Measurements from ENCODE around the gene PPP1R1B. TPM values are rescaled to one million over a fixed set of nuclear protein-coding genes. Genes with fewer than 3 reads are reported as not detected.

PPP1R1B gene
- total and polyA plus RNA-seq, 2 donors, result 5.1 to 17.1 TPM

- no peak for DNase-seq (ENCODE audit: extremely low spot score)
- Histone ChIP-seq H3K4me1 (ENCODE audit: insufficient read depth) (peaks cover 9% of the 10 kb centered on the region), H3K4me3 (ENCODE audit: low read depth, low read length) (no peak overlapping the region), H3K27ac (ENCODE audit: low read depth) (no peak overlapping the region), H3K36me3 (ENCODE audit: insufficient read depth) (no peaks in the 10 kb centered on the region)
- 4% methylated on average over 31 of the region's 31 CpGs for WGBS
These were observed 21.8 kb upstream of the PPP1R1B start for GRCh38 chr17:39604911-39605491.

DNA sequence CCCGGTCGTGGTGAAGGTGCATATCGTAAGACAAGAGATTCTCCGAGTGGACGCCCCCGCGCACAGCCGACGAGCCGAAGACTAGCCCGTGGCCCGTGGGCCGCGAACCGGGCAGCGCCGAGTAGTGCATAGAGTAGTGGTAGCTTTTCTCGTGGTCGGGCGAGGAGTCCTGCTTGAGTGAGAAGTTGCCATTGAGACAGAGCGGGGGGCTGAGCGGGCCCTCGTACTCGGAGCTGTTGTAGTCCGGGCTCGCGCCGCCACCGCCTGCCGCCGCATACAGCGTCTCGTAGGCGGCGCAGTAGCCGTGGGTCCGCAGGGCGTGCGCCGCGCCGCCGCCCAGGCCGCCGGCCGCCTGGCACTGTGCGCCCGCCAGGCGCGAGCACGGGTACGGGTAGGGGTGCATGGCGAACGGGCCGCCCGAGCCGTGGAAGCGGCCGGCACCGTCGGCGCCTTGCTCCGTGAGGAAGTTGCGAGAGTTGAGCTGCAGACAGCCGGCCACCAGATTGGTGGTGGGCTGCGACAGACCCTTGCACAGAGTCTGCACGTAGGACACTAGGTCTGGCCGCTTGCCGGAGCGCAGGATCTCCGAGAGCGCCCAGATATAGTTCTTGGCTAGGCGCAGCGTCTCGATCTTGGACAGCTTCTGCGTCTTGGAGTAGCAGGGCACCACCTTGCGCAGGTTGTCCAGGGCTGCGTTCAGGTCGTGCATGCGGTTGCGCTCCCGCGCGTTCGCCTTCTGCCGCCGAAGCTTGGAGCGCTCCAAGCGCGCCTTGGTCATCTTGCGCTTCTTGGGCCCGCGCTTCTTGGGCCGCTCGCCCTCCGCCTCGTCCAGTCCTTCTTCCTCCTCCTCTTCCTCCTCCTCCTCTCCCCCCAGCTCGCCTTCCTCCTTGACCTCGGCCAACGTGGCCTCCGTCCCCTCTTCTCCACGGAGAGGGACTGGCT, 21.0 kb upstream of the PPP1R1B start:
- Histone ChIP-seq H3K27ac (ENCODE audit: low read depth) (no peak overlapping the region), H3K36me3 (ENCODE audit: insufficient read depth) (no peaks in the 10 kb centered on the region), H3K4me1 (ENCODE audit: insufficient read depth) (peaks cover 8% of the 10 kb centered on the region), H3K4me3 (ENCODE audit: low read depth, low read length) (no peak overlapping the region)
- DNase-seq (ENCODE audit: extremely low spot score), result no peak
- under 1% methylated on average over 102 of the region's 102 CpGs for WGBS

DNA sequence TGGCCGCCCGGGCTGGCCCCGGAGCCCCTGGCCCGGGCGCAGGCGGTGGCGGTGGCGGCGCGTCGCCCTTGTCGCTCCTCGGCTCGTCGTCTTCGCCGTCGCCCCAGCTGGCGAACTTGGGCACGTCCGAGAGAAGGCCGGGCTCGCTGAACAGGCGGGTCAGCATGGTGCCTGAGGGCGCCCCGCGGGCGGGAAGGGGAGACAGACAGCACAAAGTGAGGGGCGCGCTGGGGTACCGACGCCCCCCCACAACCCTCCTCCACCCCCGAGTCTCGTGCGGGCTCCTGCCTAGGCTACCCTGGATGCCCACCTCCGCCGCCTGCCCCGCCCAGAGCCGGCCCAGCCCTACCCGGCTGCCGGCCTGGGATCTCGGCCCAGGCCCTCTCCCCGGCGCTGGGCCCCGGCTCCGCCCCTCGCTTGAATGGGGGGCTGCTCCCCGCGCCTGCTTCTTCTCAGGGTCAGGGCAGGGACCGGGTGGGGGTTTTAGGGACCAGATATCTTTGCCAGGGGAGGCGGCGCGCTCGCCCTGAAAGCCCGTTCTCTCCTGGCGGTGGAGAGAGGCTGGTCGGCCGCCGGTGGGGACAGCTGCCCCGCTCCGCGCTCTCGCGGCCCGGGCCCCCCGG, 20.2 kb upstream of the PPP1R1B start:
- Histone ChIP-seq H3K27ac (ENCODE audit: low read depth) (no peak overlapping the region), H3K4me3 (ENCODE audit: low read depth, low read length) (peak overlapping the region; percentile 15), H3K4me1 (ENCODE audit: insufficient read depth) (peaks cover 8% of the 10 kb centered on the region), H3K36me3 (ENCODE audit: insufficient read depth) (no peaks in the 10 kb centered on the region)
- under 1% methylated on average over 66 of the region's 66 CpGs for WGBS
- no peak for DNase-seq (ENCODE audit: extremely low spot score)

GRCh38 chr17:39607057-39607850, 19.5 kb upstream of the PPP1R1B start:
- no peak for DNase-seq (ENCODE audit: extremely low spot score)
- Histone ChIP-seq H3K4me1 (ENCODE audit: insufficient read depth) (peaks cover 8% of the 10 kb centered on the region), H3K4me3 (ENCODE audit: low read depth, low read length) (peak overlapping the region; percentile 15), H3K27ac (ENCODE audit: low read depth) (no peak overlapping the region), H3K36me3 (ENCODE audit: insufficient read depth) (no peaks in the 10 kb centered on the region)
- WGBS, result 2% methylated on average over 40 of the region's 40 CpGs

GRCh38 chr17:39607851-39608130, 19.0 kb upstream of the PPP1R1B start, which contains the start of gene NEUROD2:
NEUROD2 (minus strand) TSS chr17:39607920; CDS start chr17:39606599, 1,321 bp downstream.
- no peak for DNase-seq (ENCODE audit: extremely low spot score)
- WGBS, result 4% methylated on average over 20 of the region's 20 CpGs
- H3K36me3 ChIP-seq (ENCODE audit: insufficient read depth), result no peaks in the 10 kb centered on the region
- peak within 1 kb of the TSS; percentile 15 for H3K4me3 ChIP-seq (ENCODE audit: low read depth, low read length)
- H3K27ac ChIP-seq (ENCODE audit: low read depth), result no peak within 1 kb of the TSS
- H3K4me1 ChIP-seq (ENCODE audit: insufficient read depth), result peaks cover 8% of the 10 kb centered on the region

DNA sequence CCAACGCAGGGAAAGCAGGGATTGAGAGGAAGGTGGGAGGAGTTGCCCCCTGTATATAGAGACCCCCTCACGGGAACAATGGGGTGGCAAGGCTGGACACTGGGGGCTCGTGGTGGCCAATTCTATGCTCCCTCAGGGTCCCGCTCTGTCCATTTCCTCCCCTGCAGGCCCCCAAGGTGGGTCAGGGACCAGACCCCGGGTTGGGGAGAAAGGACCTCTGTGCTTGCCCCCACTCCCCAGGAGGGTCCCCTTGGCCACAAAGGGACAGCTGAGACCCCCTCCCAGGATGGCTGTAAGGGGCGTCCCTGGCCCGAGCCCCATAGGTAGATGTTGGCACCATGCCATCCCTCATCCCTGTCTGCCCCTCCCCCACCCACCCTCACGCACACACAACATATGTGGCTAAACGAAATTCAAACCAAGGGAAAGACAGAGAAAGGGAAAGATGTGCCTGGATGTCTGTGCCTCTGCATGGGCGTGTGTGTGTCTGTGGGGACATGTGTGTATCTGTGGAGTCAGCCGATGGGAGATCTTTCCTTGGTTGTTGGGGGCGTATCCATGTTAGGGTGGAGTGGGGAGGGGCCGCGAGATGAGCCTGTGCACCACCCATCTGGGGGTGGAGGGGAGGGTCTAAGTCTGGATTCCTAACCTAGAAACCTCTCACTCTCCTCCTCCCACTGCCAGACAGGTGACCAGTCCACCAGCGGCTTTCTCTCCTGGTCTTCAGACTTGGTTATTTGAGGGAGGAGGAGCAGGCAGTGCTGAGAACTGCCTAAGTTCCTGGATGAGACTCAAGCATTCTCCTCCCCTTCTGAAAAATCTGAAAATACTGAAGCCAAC, 18.4 kb upstream of the PPP1R1B start:
- no peak overlapping the region for H3K27ac ChIP-seq (ENCODE audit: low read depth)
- WGBS, result 9% methylated on average over 15 of the region's 15 CpGs
- H3K36me3 ChIP-seq (ENCODE audit: insufficient read depth), result no peaks in the 10 kb centered on the region
- DNase-seq (ENCODE audit: extremely low spot score), result no peak
- H3K4me1 ChIP-seq (ENCODE audit: insufficient read depth), result peaks cover 8% of the 10 kb centered on the region
- no peak overlapping the region for H3K4me3 ChIP-seq (ENCODE audit: low read depth, low read length)

DNA sequence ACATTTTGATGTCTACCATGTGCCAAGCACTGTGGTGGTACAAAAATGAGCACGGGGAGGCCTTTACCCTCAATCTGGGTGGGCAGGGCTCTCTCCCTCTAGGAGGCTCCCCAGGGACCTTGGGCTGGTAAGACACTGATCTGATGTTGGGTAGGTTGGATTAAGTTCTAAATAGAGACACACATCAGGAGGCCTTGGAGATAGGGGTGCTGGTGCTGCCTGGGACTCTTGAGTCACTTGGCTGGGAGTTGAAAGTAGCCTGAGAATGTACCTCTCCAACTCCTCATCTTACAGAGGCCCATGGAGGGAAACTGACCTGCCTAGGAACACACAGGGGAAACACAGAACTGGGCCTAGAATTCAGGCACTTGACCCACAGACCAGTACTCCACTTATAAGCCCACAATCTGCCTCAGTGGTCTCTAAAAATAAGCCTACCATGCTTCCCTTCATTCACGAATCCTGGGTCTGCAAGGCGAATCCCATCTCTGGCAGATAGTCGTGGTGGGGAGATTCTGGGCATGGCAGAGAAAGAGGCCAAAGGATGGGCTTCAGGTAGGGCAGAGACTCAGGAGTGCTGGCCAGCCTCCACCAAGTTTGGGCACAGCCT, 17.2 kb upstream of the PPP1R1B start:
- H3K4me3 ChIP-seq (ENCODE audit: low read depth, low read length), result no peak overlapping the region
- WGBS, result 82% methylated on average over 4 of the region's 4 CpGs

GRCh38 chr17:39611401-39612112, 15.2 kb upstream of the PPP1R1B start:
- DNase-seq (ENCODE audit: extremely low spot score), result no peak
- Histone ChIP-seq H3K36me3 (ENCODE audit: insufficient read depth) (no peaks in the 10 kb centered on the region), H3K4me1 (ENCODE audit: insufficient read depth) (peaks cover 4% of the 10 kb centered on the region), H3K27ac (ENCODE audit: low read depth) (no peak overlapping the region), H3K4me3 (ENCODE audit: low read depth, low read length) (no peak overlapping the region)
- 80% methylated on average over 9 of the region's 9 CpGs for WGBS

More for the DNA sequence above, 17.2 kb upstream of the PPP1R1B start:
- Histone ChIP-seq H3K27ac (ENCODE audit: low read depth) (no peak overlapping the region), H3K4me1 (ENCODE audit: insufficient read depth) (peaks cover 7% of the 10 kb centered on the region), H3K36me3 (ENCODE audit: insufficient read depth) (no peaks in the 10 kb centered on the region)
- no peak for DNase-seq (ENCODE audit: extremely low spot score)

- Histone ChIP-seq H3K36me3 (ENCODE audit: insufficient read depth) (no peaks in the 10 kb centered on the region), H3K27ac (ENCODE audit: low read depth) (no peak overlapping the region), H3K4me1 (ENCODE audit: insufficient read depth) (no peaks in the 10 kb centered on the region), H3K4me3 (ENCODE audit: low read depth, low read length) (no peak overlapping the region)
- DNase-seq (ENCODE audit: extremely low spot score), result no peak
- WGBS, result 71% methylated on average over 22 of the region's 22 CpGs
These were observed 14.4 kb upstream of the PPP1R1B start for GRCh38 chr17:39612291-39612894.

- Histone ChIP-seq H3K36me3 (ENCODE audit: insufficient read depth) (no peaks in the 10 kb centered on the region), H3K27ac (ENCODE audit: low read depth) (no peak overlapping the region), H3K4me3 (ENCODE audit: low read depth, low read length) (no peak overlapping the region), H3K4me1 (ENCODE audit: insufficient read depth) (no peaks in the 10 kb centered on the region)
- WGBS, result 65% methylated on average over 7 of the region's 7 CpGs
- no peak for DNase-seq (ENCODE audit: extremely low spot score)
These were observed 13.8 kb upstream of the PPP1R1B start for GRCh38 chr17:39612935-39613464.

DNA sequence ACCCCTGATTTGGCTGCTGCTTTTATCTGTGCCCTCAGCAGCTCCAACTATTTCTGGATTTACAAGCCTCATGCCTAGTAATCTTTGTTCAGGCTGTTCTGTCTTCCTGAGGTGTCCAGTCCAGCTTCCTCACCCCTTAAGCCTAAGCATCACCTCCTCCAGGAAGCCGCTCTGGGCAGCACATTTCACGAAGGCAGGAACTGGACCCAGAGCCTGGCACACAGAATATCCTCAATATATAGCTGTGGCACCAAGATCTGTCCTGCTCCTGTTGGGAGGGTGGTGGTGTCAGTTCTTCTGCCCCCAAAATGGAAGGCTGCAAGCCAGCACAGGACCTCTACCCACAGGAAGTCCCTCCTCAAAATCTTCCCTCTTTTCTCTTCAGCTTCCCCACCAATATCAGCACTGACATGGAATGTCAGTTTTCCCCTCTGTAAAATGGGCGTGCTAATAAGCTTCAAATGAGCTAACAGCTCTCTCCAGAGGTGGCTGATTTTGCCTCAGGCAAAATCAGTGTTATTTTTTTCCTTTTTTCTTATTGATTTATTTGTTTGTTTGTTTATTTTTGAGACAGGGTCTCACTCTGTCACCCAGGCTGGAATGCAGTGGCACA, 12.1 kb upstream of the PPP1R1B start:
- 87% methylated on average over 3 of the region's 3 CpGs for WGBS
- no peaks in the 10 kb centered on the region for H3K4me1 ChIP-seq (ENCODE audit: insufficient read depth)

More for the DNA sequence above, 12.1 kb upstream of the PPP1R1B start:
- Histone ChIP-seq H3K36me3 (ENCODE audit: insufficient read depth) (no peaks in the 10 kb centered on the region), H3K27ac (ENCODE audit: low read depth) (no peak overlapping the region), H3K4me3 (ENCODE audit: low read depth, low read length) (no peak overlapping the region)
- no peak for DNase-seq (ENCODE audit: extremely low spot score)
